ENCODE data around the gene NOP53.

GRCh38 chr19:47749326-47749725 is 4.0 kb downstream of the NOP53 start:
- TF ChIP-seq CTCF (IDR thresholded peaks at IDR 0.05; ENCODE audit: poor library complexity, severe bottlenecking) (no peak), EZH2 (IDR thresholded peaks at IDR 0.05; ENCODE audit: borderline replicate concordance, insufficient read depth, low read length, poor library complexity, severe bottlenecking) (no peak), EP300 (conservative IDR thresholded peaks at IDR 0.05; ENCODE audit: poor library complexity, severe bottlenecking) (no peak), RAD21 (conservative IDR thresholded peaks at IDR 0.05) (no peak), POLR2AphosphoS5 (IDR thresholded peaks at IDR 0.05) (no peak), SMC3 (conservative IDR thresholded peaks at IDR 0.05; ENCODE audit: poor library complexity) (no peak), REST (IDR thresholded peaks at IDR 0.05; ENCODE audit: borderline replicate concordance) (no peak), MXI1 (conservative IDR thresholded peaks at IDR 0.05; ENCODE audit: poor library complexity, severe bottlenecking) (no peak)
